HL-60 (cell line): Measurements from ENCODE around the gene NDUFC2.

ENCODE experiments used
- CTCF ChIP-seq: IDR thresholded peaks from one replicate; pipeline ENCODE4 v1.5.1; 2011; ENCODE audit warnings: low read length, control low read depth, inconsistent platforms; ENCODE audit not compliant: insufficient read depth
- GABPA ChIP-seq: IDR thresholded peaks from 2 replicates; pipeline ENCODE4 v1.6.1; 2012; ENCODE audit warnings: low read depth
- POLR2AphosphoS5 ChIP-seq: IDR thresholded peaks from 2 replicates; pipeline ENCODE4 v1.6.1; 2012; ENCODE audit warnings: low read depth
- REST ChIP-seq: IDR thresholded peaks from 2 replicates; pipeline ENCODE4 v1.6.1; 2012; ENCODE audit warnings: low read depth; ENCODE audit not compliant: insufficient replicate concordance
- SPI1 ChIP-seq: IDR thresholded peaks from 2 replicates; pipeline ENCODE4 v1.6.1; 2012; ENCODE audit warnings: low read depth, mild to moderate bottlenecking, borderline replicate concordance

- TF ChIP-seq REST (no peak), CTCF (no peak), POLR2AphosphoS5 (no peak), GABPA (no peak), SPI1 (no peak)
Measured at GRCh38 chr11:78041843-78042440, 37.7 kb downstream of the NDUFC2 start.
